Measurements from ENCODE around the gene KRT37. TPM values are rescaled to one million over a fixed set of nuclear protein-coding genes. Genes with fewer than 3 reads are reported as not detected.

The KRT37 gene
- total RNA-seq = 0.99 TPM

DNA sequence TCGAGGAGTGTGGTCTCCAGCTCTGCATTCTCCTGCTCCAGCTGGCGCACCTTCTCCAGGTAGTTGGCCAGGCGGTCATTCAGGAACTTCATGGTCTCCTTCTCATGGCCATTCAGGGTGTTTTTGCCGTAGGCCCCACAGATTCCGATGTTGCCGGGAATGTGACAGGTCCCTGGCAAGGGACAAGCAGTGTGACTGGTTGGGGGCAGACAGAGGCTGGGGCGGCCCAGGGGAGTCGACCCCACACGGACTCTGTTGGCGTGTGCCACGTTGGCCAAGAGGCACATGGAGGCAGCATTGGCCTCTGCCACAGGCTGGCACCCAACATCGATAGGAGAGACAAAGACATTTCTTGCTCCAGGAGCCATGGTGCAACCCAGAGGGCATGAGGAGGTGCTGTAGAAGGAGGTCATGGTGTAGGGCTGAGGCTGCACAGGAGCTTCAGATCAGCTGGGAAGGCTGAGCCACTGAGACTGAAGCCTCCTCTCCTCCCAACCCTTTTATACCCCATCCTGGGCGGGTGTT, at the start of gene KRT37:
Gene KRT37, minus strand, starts transcription at position 475 of the 525 bp plus-strand sequence. Its CDS starts 62 bp downstream, at position 413.
- no peak for DNase-seq

DNA sequence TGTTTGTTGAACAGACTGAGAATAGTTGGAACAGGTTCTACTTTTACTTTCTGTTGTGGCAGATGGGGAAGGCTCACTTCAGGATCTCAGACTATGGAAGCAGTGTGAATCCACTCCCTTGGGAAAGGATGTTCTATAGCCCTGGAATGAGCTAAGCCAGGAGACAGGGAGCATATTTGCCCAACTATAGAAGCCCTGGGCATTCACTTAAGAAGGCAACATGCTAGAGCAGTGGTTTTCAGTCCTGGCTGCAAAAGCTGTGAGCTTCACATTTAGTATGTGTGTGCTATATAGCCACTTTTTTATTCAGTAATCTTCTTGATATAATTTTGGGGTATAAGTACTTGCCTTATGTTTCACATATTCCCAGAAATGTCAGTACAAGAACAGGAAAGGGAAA, 44.0 kb upstream of the KRT37 start:
- DNase-seq = no peak

GRCh38 chr17:41467561-41467960, 43.2 kb upstream of the KRT37 start:
- no peak for DNase-seq

- no peak for DNase-seq
Measured at GRCh38 chr17:41466988-41467387, 42.6 kb upstream of the KRT37 start, which contains the start of gene KRT32. Gene KRT32 (minus strand): TSS chr17:41467386. CDS start chr17:41467325, 61 bp downstream.

GRCh38 chr17:41464682-41465081, 40.3 kb upstream of the KRT37 start:
- DNase-seq = peak; percentile 20

DNA sequence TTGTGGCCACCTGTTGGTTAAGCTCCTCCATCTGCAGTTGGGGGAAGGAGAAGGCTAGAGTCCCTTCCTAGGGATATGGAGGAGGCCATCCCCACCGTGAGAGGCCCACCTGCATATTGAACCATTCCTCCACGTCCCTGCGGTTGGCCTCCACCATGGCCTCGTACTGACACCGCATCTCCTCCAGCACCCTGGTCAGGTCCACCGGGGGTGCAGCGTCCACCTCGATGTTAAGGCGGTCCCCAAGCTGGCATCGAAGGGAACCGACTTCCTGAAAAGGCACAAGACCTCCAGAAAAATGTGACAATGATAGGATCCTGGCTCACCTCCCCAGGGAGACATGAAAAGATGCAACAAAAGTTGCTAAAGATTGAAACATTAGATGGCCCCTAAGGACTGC, 39.8 kb upstream of the KRT37 start:
- DNase-seq = no peak

DNA sequence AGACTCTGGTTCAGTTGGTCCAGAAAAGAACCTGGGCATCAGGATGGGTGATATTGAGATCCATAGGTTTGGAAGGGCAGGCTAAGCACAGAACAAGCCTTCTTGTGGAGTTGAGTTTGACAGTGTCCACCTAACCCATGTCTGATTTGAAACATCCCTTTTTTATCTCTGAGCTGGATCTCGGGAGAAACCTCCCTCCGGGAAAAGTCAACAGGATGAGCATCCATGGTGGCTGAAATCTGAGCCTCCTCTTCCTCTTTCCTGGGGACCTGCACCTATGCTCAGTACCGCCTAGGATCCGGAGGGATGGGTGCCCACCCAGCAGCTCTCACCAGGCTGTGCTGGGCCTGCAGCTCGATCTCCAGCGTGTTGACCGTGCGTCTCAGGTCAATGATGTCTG, 39.4 kb upstream of the KRT37 start:
- no peak for DNase-seq

GRCh38 chr17:41462705-41463104, 38.3 kb upstream of the KRT37 start:
- no peak for DNase-seq

- no peak for DNase-seq
Measured at GRCh38 chr17:41457676-41458075, 33.3 kb upstream of the KRT37 start.

GRCh38 chr17:41456204-41456603, 31.8 kb upstream of the KRT37 start:
- DNase-seq = no peak

GRCh38 chr17:41455236-41455635, 30.9 kb upstream of the KRT37 start:
- no peak for DNase-seq

- no peak for DNase-seq
Measured at GRCh38 chr17:41453066-41453465, 28.7 kb upstream of the KRT37 start.

DNA sequence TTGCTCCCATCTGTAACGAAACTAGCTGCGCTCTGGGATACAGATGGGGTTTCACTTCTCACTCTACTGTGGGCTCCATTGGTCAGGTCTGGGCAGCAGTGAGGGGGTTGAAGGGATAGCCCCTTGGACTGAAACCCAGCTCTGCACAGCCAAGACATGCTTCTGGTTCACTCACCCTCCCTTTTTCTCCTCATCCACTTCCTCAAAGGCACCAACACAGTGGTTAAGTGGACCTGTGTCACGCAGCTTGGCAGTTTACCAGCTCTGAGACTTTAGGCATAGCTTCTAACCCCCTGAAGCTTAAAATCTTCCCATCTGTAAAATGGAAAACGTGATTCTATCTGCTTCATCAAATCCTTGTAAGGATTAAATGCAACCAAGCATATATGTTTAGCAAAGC, 27.9 kb upstream of the KRT37 start:
- no peak for DNase-seq

- no peak for DNase-seq
Measured at GRCh38 chr17:41451154-41451728, 26.9 kb upstream of the KRT37 start.

GRCh38 chr17:41449008-41449407, 24.6 kb upstream of the KRT37 start:
- DNase-seq = no peak

DNA sequence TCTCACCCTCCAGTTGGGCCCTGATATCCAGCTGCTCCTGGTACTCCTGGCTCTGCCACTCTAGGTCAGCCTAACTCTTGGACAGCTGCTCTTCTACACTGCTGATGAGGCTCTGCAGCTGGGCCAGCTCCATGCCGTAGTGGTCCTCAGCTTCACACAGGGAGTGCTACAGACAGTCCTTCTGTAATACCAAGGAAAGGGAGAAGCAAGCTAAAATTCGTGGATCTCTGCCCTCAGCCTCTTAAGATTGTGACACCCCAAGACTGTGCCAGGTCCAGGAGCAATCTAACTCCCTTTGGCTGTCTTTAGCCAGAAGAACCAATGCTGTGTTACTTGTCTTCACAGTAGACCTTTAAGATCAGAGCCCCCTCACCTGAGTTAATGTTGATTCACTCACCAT, 24.1 kb upstream of the KRT37 start:
- DNase-seq = no peak

DNA sequence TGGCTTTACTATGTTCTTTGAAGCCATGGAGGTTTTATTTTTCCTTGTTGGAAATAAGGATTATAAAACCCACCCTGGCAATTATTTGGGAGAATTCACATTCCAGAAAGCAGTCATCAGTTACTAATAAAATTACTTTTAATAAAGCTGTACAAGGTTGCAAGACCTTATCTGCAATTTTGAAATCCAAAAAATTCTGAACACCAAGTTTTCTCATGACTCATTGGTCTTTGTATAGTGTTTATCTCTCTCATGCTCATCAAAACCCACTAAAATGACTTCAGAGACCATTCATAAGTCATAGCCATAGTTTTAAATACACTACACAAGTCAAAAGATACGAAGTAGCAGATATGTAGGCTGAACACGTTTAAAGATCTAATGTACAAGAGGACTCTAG, 22.4 kb upstream of the KRT37 start:
- no peak for DNase-seq

DNA sequence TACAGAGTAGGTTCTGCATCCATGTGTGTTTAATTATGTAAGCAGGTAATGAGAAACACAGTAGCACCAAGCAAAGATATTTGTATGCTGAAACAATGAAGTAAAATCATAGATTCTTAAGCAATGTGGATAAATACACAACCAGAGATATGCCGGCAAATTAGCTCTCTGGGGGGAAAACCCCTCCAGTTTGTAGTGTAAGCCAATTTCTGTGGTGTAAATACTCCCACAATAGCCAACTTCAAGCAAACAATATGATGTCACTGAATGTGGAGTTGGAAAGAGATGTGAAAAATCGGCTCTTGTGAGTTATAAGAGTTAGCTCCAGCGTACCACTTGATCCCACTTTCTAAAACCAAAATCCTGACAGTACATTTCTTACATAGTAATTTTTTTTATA, 20.3 kb upstream of the KRT37 start:
- DNase-seq = no peak

DNA sequence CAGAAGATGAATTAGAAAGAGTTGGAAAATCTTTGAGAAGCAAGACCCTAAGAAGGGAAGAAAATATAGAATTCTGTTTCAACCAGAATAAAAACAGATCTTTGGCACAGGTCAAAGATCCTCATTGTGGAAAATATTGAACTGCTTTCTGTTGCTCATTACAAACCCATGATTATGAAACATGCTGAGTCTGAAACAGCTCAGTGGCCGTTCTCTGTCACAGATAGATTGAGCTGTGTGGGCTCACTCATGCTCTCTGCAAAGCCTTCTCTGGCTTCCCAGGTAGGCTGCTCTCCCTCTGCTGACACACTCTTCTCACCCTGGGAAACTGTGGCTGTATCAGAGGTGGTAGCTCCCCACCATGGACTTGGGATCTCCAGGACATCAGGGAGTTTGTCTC, 19.8 kb upstream of the KRT37 start:
- no peak for DNase-seq

DNA sequence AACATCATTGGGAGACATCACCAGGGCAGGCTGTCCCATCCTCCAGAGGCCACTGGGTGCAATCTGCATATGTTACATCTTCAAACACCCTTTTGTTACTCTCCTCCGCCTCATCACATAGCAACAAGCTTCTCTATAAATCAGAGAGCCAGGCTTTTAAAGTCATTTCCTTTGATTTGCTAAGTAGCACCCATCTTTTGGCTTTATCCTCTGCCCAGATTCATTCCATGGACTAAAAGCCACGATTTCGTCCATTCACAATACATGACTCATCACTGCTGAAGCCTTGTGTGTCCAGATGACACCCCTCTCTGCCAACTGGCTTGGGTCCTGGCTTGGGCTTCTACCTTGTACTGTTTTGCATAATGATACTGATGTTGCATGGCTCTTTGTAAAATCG, 18.4 kb upstream of the KRT37 start:
- DNase-seq = no peak

- DNase-seq = no peak
Measured at GRCh38 chr17:41440531-41441033, 16.2 kb upstream of the KRT37 start, which contains the start of gene KRT38. Gene KRT38 (minus strand): TSS chr17:41440983. CDS start chr17:41440921, 62 bp downstream.

DNA sequence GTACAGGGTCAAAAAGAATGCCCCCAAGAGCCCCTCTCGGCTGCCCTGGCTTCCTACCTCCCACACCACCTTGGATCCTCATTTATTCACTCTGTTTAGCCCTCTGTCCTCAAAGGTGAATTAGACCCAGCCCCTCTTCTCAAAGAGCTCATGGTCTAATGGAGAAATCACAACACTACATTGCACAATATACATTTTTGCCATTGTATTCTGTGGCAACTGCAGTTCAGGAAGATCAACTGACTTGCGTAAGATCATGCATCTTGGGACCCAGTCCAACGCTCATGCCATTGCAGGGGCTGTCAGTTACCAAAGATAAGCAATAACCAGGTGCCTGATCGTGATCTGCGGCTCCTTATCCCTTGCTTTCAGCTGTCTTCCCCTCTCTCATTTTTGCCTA, 15.0 kb upstream of the KRT37 start:
- no peak for DNase-seq

- DNase-seq = no peak
Measured at GRCh38 chr17:41437769-41438168, 13.4 kb upstream of the KRT37 start.

- DNase-seq = no peak
Measured at GRCh38 chr17:41437254-41437653, 12.9 kb upstream of the KRT37 start.

Data from skin of body (tissue), 2 donors.